Activated CD8-positive, alpha-beta memory T cell treated with anti-CD3 and anti-CD28 coated beads for 36 hours (primary cell): Measurements from ENCODE around the gene CDRT4. TPM values are rescaled to one million over a fixed set of nuclear protein-coding genes. Genes with fewer than 3 reads are reported as not detected.

Source experiments
- CTCF ChIA-PET: fragments of 350-600 bp; sonication (Branson Sonifier 250); formaldehyde crosslinking; loops from one replicate; lab custom pipeline; 2021; ENCODE audit warnings: antibody characterized with exemption; lab: Charles Lee
- POLR2A ChIA-PET: fragments of 350-600 bp; sonication (Branson Sonifier 250); formaldehyde crosslinking; loops from one replicate; lab custom pipeline; 2021; ENCODE audit warnings: antibody characterized with exemption; lab: Charles Lee
- total RNA-seq, 2 experiments: library from RNA; stranded (reverse); gene quantifications; one replicate each; pipeline ENCODE4 v1.2.3, GENCODE V29; 2021

Gene CDRT4
- total RNA-seq, 2 experiments from 2014 or later = 2.1 to 2.8 TPM

- CTCF ChIA-PET = no interaction called here
- POLR2A ChIA-PET = no interaction called here
These were observed 58.6 kb downstream of the CDRT4 start for GRCh38 chr17:15408803-15409202.

GRCh38 chr17:15406081-15406480, 61.3 kb downstream of the CDRT4 start:
- ChIA-PET POLR2A (no interaction called here), CTCF (no interaction called here)

- POLR2A ChIA-PET = no interaction called here
- CTCF ChIA-PET = no interaction called here
These were observed 62.4 kb downstream of the CDRT4 start for GRCh38 chr17:15405058-15405415.

GRCh38 chr17:15404106-15405057, 63.0 kb downstream of the CDRT4 start:
- ChIA-PET POLR2A (no interaction called here), CTCF (no interaction called here)

GRCh38 chr17:15403276-15403939, 64.0 kb downstream of the CDRT4 start:
- CTCF ChIA-PET = no interaction called here
- POLR2A ChIA-PET = no interaction called here

- ChIA-PET POLR2A (no interaction called here), CTCF (no interaction called here)
These were observed 68.0 kb downstream of the CDRT4 start for GRCh38 chr17:15399443-15399842.

- ChIA-PET CTCF (no interaction called here), POLR2A (no interaction called here)
These were observed 68.6 kb downstream of the CDRT4 start for GRCh38 chr17:15398736-15399331.

GRCh38 chr17:15398291-15398690, 69.1 kb downstream of the CDRT4 start:
- ChIA-PET CTCF (no interaction called here), POLR2A (no interaction called here)

GRCh38 chr17:15397620-15398019, 69.8 kb downstream of the CDRT4 start:
- POLR2A ChIA-PET = no interaction called here

GRCh38 chr17:15395091-15395490, 72.3 kb downstream of the CDRT4 start:
- ChIA-PET CTCF (no interaction called here), POLR2A (no interaction called here)

More at GRCh38 chr17:15397620-15398019, 69.8 kb downstream of the CDRT4 start:
- CTCF ChIA-PET = no interaction called here

- CTCF ChIA-PET = no interaction called here
- POLR2A ChIA-PET = no interaction called here
These were observed 74.0 kb downstream of the CDRT4 start for GRCh38 chr17:15393414-15393813.

GRCh38 chr17:15392326-15392741, 75.1 kb downstream of the CDRT4 start:
- ChIA-PET CTCF (no interaction called here), POLR2A (no interaction called here)

- CTCF ChIA-PET = no interaction called here
- POLR2A ChIA-PET = no interaction called here
These were observed 78.9 kb downstream of the CDRT4 start for GRCh38 chr17:15388356-15389041.

- ChIA-PET POLR2A (no interaction called here), CTCF (no interaction called here)
These were observed 81.3 kb downstream of the CDRT4 start for GRCh38 chr17:15386083-15386482.

Other genes with a start within 250 kb of the CDRT4 start
- under 1 TPM; 0.38 to 0.78 TPM for gene PMP22, start 202.3 kb downstream of the CDRT4 start, total RNA-seq
- not detected for gene TEKT3, start 126.0 kb downstream of the CDRT4 start, total RNA-seq
- gene TVP23C, start 95.9 kb upstream of the CDRT4 start, total RNA-seq = 1 to 10 TPM; 5.4 to 9.5 TPM
- 1 to 10 TPM in 1 of 2 experiments, under 1 TPM in 1; 0.46 to 1.0 TPM for gene FBXW10B, start 152.1 kb upstream of the CDRT4 start, total RNA-seq
- gene TRIM16, start 216.7 kb upstream of the CDRT4 start, total RNA-seq = 10 to 100 TPM in 1 of 2 experiments, 1 to 10 TPM in 1; 9.5 to 10.8 TPM
- gene ZNF286A, start 232.1 kb upstream of the CDRT4 start, total RNA-seq = 10 to 100 TPM; 28.4 to 30.8 TPM